ENCODE data around the gene TRIB2. TPM values are rescaled to one million over a fixed set of nuclear protein-coding genes. Genes with fewer than 3 reads are reported as not detected.

Gene TRIB2
- polyA plus RNA-seq (2012; rRNA removed), result 21.0 and 27.5 TPM in 2 replicates
- polyA plus RNA-seq (2012; cell fraction: cytosol; rRNA removed), result 23.5 and 23.8 TPM in 2 replicates
- polyA plus RNA-seq (2012; cell fraction: nucleus; rRNA removed), result 56.4 and 71.7 TPM in 2 replicates

DNA sequence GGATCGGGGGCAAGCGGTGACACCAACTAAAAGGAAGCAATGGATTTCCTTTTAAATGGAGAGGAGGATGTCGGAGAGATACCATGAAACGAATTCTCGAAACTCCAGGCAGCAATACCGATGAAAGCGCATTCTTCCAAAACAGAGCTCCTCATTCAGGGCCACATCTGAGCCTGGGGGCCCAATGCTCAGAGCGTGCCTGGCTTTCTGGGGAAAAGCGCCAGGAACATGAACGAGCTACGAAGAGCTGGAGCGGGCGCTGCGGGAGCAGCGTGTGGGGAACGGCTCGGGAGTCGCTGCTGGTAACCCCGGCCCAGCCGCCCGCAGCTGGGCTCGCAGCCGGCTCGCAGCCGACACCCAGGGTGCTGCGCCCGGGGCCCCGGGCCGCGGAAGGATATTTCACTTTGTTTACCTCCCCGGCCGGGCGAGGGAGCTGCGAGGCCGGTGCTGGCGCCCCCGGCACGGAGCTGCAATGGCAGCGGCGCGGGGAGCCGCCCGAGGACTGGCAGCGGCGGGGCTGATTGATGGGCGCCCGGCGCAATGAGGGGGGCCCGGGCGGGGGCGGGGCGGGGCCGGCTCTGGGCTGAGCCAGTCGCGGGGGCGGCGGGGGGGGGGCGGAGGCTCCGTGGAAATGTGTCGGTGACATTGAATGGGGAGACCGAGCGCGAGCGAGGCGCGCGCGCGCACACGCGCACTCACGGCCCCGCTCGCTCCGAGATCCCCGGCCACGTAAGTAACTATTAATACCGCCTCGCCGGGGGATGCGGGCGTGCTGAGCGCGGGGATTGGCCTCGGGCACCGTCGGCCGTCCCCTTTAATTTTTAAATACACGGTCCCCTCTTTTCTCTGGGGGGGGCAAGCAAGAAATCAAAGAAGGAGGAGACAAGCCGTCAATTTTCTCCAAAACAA is at the start of gene TRIB2:
TRIB2 (plus strand) TSS at position 655 of the 909 bp plus-strand sequence. CDS start 1,372 bp downstream, outside the sequence.
- peaks cover 24% of the 10 kb centered on the region for H4K20me1 ChIP-seq (ENCODE audit: insufficient read depth)
- WGBS (ENCODE audit: low lambda C conversion rate), result 9% methylated on average over 23 of the region's 90 CpGs
- H3K9me2 ChIP-seq, result no peaks in the 10 kb centered on the region
- peaks cover 28 to 34% of the 10 kb centered on the region in 2 experiments for H3K4me1 ChIP-seq (ENCODE audit: control insufficient read depth in 1 of 2, insufficient read depth in 2 of 2, low read depth in 1 of 2, low read length in 1 of 2)
- H3K9ac ChIP-seq, result peak within 1 kb of the TSS; percentile 95
- no peaks in the 10 kb centered on the region for H3K27me3 ChIP-seq (ENCODE audit: insufficient read depth)
- POLR2A ChIA-PET, result interaction anchor here (0.6 to 3.0 kb wide), 17 partner anchors 10 to 887 kb away, joined by 3 to 22 read pairs (median 3); no protein-coding TSS in a partner anchor
- H3K27ac ChIP-seq (ENCODE audit: low read depth in 2 of 2, low read length in 1 of 2), result peak within 1 kb of the TSS; percentile 92 to 93
- peak within 1 kb of the TSS; percentile 92 for H3K4me2 ChIP-seq
- peaks cover 58% of the 10 kb centered on the region for H3K79me2 ChIP-seq (ENCODE audit: insufficient read depth)
- peaks cover 0 to 9% of the 10 kb centered on the region in 2 experiments for H3K36me3 ChIP-seq (replicated peaks in 1 of 2; ENCODE audit: control insufficient read depth in 1 of 2, insufficient read depth in 2 of 2, low read length in 1 of 2)
- peak within 1 kb of the TSS; percentile 93 to 98 for H3K4me3 ChIP-seq (ENCODE audit: low read depth in 2 of 2, low read length in 1 of 2)
- H2AFZ ChIP-seq (ENCODE audit: low read depth), result peak within 1 kb of the TSS; percentile 60; the same call in 1 of the 2 replicates
- no peaks in the 10 kb centered on the region for H3K9me3 ChIP-seq
- peak; percentile 98 for DNase-seq
- peaks cover 35% of the 10 kb centered on the region for H3F3A ChIP-seq (replicated peaks; ENCODE audit: insufficient read depth)
- CTCF ChIA-PET, result interaction anchor here (0.6 to 4.5 kb wide), 116 partner anchors 9 to 1081 kb away, joined by 3 to 152 read pairs (median 4); no protein-coding TSS in a partner anchor
- TF ChIP-seq, protein P1, sequence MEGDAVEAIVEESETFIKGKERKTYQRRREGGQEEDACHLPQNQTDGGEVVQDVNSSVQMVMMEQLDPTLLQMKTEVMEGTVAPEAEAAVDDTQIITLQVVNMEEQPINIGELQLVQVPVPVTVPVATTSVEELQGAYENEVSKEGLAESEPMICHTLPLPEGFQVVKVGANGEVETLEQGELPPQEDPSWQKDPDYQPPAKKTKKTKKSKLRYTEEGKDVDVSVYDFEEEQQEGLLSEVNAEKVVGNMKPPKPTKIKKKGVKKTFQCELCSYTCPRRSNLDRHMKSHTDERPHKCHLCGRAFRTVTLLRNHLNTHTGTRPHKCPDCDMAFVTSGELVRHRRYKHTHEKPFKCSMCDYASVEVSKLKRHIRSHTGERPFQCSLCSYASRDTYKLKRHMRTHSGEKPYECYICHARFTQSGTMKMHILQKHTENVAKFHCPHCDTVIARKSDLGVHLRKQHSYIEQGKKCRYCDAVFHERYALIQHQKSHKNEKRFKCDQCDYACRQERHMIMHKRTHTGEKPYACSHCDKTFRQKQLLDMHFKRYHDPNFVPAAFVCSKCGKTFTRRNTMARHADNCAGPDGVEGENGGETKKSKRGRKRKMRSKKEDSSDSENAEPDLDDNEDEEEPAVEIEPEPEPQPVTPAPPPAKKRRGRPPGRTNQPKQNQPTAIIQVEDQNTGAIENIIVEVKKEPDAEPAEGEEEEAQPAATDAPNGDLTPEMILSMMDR (IDR thresholded peaks at IDR 0.05), result 0 out of 2 replicates have a peak, but pooled peaks have one; percentile 19
- peak; percentile 32; the same call in 1 of the 2 replicates for TF ChIP-seq SMC3 (IDR thresholded peaks at IDR 0.05; ENCODE audit: low read depth, low read length)
- peak; percentile 55 for TF ChIP-seq NRF1 (IDR thresholded peaks at IDR 0.05; ENCODE audit: low read depth, low read length)
- TF ChIP-seq ELF1 (IDR thresholded peaks at IDR 0.05), result no peak
- TF ChIP-seq IRF3 (IDR thresholded peaks at IDR 0.05; ENCODE audit: low read depth, low read length), result no peak
- no peak for TF ChIP-seq FOXJ3 (CRISPR knock-in tag; IDR thresholded peaks at IDR 0.05)
- TF ChIP-seq RAD21 (IDR thresholded peaks at IDR 0.05; ENCODE audit: low read length), result peak; percentile 53
- no peak for TF ChIP-seq ZBTB33 (IDR thresholded peaks at IDR 0.05; ENCODE audit: borderline replicate concordance, low read depth)
- peak; percentile 60 for TF ChIP-seq CHD2 (IDR thresholded peaks at IDR 0.05; ENCODE audit: low read length, partially characterized antibody)
- 0 out of 2 replicates have a peak, but pooled peaks have one; percentile 29 for TF ChIP-seq REST (IDR thresholded peaks at IDR 0.05; ENCODE audit: low read depth, low read length)
- TF ChIP-seq MXI1 (IDR thresholded peaks at IDR 0.05; ENCODE audit: low read depth, low read length), result peak; percentile 43; the same call in 1 of the 2 replicates
- TF ChIP-seq, protein P2, sequence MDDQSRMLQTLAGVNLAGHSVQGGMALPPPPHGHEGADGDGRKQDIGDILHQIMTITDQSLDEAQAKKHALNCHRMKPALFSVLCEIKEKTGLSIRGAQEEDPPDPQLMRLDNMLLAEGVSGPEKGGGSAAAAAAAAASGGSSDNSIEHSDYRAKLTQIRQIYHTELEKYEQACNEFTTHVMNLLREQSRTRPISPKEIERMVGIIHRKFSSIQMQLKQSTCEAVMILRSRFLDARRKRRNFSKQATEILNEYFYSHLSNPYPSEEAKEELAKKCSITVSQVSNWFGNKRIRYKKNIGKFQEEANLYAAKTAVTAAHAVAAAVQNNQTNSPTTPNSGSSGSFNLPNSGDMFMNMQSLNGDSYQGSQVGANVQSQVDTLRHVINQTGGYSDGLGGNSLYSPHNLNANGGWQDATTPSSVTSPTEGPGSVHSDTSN (IDR thresholded peaks at IDR 0.05), result peak; percentile 94
- no peak; the same call in 1 of the 2 replicates for TF ChIP-seq RCOR1 (IDR thresholded peaks at IDR 0.05; ENCODE audit: low read length)
- TF ChIP-seq MEF2A (IDR thresholded peaks at IDR 0.05; ENCODE audit: borderline replicate concordance, low read depth), result peak; percentile 73; the same call in 1 of the 2 replicates
- no peak for TF ChIP-seq RXRA (IDR thresholded peaks at IDR 0.05; ENCODE audit: borderline replicate concordance, low read depth)
- no peak for TF ChIP-seq EZH2phosphoT487 (IDR thresholded peaks at IDR 0.05; ENCODE audit: borderline replicate concordance, low read depth)
- TF ChIP-seq, protein P3, sequence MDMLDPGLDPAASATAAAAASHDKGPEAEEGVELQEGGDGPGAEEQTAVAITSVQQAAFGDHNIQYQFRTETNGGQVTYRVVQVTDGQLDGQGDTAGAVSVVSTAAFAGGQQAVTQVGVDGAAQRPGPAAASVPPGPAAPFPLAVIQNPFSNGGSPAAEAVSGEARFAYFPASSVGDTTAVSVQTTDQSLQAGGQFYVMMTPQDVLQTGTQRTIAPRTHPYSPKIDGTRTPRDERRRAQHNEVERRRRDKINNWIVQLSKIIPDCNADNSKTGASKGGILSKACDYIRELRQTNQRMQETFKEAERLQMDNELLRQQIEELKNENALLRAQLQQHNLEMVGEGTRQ (IDR thresholded peaks at IDR 0.05; ENCODE audit: borderline replicate concordance, low read depth, low read length), result no peak
- TF ChIP-seq SIN3A (IDR thresholded peaks at IDR 0.05; ENCODE audit: borderline replicate concordance, low read depth, low read length), result peak; percentile 73; the same call in 1 of the 2 replicates
